Tibial nerve (tissue), 4 donors: ENCODE results near the gene PCDH9.

Experiments
- EP300 ChIP-seq, 2 donors: sonication (generic); formaldehyde crosslinking; IDR thresholded peaks; one replicate each; pipeline ENCODE4 v1.6.1; 2017; ENCODE audit warnings: antibody characterized with exemption in 2 of 2, mild to moderate bottlenecking in 1 of 2
- TF ChIP-seq, protein P1 (sequence below), 5 experiments: fragments of 200-600 bp in 3 of 5; fragments of 450-650 bp in 2 of 5; sonication (generic) in 3 of 5; IDR thresholded peaks; one replicate each; pipeline ENCODE4 v1.5.1; 2016 to 2019; ENCODE audit warnings: antibody characterized with exemption in 5 of 5, mild to moderate bottlenecking in 3 of 5, moderate library complexity in 2 of 5

GRCh38 chr13:66576381-66576780, 653.8 kb downstream of the PCDH9 start:
- TF ChIP-seq, protein P1, sequence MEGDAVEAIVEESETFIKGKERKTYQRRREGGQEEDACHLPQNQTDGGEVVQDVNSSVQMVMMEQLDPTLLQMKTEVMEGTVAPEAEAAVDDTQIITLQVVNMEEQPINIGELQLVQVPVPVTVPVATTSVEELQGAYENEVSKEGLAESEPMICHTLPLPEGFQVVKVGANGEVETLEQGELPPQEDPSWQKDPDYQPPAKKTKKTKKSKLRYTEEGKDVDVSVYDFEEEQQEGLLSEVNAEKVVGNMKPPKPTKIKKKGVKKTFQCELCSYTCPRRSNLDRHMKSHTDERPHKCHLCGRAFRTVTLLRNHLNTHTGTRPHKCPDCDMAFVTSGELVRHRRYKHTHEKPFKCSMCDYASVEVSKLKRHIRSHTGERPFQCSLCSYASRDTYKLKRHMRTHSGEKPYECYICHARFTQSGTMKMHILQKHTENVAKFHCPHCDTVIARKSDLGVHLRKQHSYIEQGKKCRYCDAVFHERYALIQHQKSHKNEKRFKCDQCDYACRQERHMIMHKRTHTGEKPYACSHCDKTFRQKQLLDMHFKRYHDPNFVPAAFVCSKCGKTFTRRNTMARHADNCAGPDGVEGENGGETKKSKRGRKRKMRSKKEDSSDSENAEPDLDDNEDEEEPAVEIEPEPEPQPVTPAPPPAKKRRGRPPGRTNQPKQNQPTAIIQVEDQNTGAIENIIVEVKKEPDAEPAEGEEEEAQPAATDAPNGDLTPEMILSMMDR (IDR thresholded peaks at IDR 0.05), result no peak
- TF ChIP-seq EP300 (IDR thresholded peaks at IDR 0.05), result no peak
